GM19240 (cell line): ENCODE results near the gene STX12.
"Not testable (repeated sequence)": the region's sequence is repeated elsewhere in the genome, so short reads cannot be mapped to it uniquely, and the experiment has no call there.

ENCODE experiments used
- DNase-seq: peaks from one replicate; pipeline ENCODE4 v3.0.0; 2011; ENCODE audit warnings: low spot score; ENCODE audit not compliant: insufficient read length

STX12 gene

DNA sequence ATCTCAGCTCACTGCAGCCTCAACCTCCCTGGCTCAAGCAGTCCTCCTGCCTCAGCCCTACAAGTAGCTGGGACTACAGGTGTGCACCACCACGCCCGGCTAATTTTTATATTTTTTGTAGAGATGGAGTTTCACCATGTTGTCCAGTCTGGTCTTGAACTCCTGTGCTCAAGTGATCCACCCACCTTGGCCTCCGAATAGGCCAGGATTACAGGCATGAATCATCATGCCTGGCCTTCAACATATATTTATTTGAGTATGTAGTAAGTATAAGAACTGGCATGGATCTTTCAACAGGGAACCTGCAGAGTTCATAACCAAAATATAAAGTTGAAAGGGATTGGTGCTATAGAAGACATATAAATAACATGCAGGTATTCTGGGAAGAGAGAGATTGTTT is 2.3 kb downstream of the STX12 start:
- not testable (repeated sequence) for DNase-seq

DNA sequence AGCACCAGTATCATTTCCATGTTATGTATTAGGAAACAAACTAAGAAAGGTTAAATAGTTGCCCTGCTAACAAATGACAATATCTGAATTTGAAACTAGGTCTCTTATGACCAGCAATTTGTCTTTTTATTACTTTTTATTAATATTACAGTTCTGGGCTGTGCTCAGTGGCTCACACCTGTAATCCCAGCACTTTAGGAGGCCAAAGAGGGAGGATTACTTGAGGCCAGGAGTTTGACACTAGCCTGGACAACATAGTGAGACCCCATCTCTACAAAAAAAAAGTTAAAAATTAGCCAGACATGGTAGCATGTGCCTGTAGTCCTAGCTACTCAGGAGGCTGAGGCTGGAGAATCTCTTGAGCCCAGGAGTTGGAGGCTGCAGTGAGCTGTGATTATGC is 3.3 kb downstream of the STX12 start:
- not testable (repeated sequence) for DNase-seq

DNA sequence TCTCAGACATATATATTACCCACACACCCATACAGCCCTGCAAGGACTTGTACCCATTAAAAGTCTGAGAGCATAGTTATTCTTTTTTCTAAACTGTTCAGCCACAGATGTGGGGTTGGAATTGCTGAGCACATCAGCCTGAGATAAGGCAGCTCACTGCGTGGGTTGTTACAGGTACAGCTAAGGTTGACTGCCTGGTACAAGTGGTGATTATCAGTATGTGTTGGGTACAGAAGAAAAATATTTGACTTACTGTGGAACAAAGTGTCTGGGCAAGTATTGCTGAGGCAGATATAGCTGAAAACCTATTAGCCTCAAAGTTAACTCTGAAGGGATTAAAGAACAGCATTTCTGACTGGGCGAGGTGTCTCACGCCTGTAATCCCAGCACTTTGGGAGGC is 5.0 kb downstream of the STX12 start:
- DNase-seq: no peak

DNA sequence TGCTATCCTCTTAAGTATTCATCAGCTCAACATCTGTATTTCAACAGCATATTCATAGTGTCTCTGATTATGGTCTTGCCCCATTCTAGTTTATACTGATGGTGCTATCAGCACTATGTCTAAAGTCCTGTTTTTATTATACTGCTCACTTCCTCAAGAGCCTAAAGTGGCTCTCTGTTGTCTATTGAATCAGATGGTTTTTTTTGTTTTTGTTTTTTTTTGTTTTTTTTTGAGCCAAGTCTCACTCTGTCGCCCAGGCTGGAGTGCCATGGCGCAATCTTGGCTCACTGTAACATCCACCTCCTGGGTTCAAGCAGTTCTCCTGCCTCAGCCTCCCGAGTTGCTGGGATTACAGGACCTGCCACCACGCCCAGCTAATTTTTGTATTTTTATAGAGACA is 6.1 kb downstream of the STX12 start:
- DNase-seq: no peak

DNA sequence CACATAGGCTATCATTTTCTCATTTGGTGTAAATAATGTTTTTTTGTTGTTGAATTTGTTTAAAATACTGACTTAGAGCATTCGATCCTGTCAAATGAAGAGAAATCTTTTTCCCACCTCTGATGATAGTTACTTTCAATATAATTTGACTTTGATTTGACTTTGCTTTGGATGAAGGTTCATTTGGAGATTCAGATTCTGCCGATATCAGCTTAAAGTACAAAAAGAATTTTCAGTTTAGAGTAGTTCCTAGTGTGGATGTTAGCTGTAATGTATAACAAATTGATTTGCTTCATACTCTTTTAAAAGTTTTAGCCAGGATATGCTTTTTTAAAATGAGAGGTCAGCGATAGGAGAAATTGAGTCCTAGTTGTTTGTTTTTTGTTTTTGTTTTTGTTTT is 9.9 kb downstream of the STX12 start:
- DNase-seq: no peak

DNA sequence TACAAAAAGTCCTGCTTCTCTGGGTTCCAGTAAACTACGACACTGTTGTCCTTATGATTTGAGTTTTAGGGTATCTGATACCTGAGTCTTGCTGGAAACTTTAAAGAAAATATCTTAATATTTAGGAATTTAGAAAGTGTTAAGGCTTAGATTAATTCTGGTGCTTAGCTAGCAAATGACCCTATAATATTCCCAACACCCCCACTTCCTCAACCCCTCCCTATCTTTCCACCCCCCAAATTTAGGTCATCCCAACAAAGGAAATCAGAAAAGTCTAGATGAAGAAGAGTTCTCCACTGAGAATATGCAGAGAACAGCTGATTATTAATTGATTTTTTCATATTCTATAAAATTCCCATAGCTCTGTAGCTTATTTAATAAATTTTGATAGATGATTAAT is 11.7 kb downstream of the STX12 start:
- no peak for DNase-seq

DNA sequence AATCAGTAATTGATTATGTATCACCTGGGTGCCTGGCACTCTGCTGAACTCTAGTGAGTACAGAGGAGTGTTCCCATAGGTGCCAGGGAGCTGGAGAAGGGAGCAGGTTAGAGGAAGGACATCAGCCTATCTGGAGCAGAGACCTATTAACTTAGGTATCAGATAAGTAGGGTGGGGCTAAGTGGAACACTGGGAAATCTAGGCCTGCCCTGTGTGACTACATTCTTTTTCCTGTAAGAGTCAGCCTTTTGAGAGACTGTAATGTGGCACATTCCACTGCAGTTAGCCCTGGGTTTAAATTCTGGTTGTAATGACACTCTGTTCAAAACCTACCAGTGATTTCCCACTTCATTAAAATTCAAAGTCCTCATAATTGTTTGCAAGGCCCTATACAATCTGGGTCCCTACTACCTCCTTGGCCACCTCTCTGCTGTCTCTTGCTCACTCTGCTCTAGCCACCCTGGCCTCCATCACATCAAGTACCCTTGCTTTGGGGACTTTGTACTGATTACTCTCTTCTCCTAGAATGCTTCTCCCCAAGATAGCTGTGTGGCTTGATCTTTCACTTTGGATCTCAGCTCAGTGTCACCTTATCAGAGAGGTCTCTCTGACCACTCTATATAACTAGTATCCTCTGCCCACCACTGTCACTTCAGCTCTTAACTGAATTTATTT is 12.9 kb downstream of the STX12 start:
- DNase-seq: no peak

DNA sequence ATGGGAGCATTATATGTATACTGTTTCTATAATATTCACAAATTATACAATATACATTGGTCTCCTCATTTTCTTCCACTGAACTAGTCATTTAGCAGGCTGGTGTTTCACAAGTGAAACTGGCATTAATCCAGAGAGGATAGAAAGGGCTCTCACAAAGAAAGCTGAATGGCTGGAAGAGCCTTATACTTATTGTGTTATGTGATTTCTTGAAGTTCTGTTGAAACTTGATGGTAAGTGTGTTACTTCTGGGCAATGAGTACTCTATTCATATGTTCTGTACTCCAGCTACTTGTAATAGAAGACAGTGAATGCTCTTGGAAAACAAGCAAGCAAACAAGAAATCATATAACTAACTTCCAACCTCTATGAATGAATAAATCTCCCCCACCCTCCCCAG is 14.9 kb downstream of the STX12 start:
- no peak for DNase-seq

DNA sequence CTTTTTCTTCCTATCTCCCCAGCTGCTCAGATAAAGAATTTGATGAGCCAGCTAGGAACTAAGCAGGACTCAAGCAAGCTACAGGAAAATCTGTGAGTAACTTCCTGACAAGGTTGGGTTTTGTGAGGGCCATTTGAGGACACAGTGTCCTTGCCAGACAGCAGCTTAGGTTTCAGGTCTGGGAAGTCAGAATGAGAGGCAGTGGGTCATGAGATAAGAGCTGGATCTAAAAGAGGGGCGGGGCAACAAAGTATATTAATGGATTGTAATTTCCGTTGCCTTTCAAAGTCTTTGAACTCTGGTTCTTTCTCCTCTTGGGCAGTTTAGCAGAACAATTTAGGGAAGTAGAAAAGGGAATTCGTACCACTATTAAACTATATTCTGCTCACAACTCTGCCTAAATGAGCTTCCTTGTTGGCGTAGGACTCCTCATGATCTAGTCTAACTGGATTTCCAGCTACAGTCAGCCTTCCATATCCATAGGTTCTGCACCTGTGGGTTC is 16.6 kb downstream of the STX12 start:
- no peak for DNase-seq

DNA sequence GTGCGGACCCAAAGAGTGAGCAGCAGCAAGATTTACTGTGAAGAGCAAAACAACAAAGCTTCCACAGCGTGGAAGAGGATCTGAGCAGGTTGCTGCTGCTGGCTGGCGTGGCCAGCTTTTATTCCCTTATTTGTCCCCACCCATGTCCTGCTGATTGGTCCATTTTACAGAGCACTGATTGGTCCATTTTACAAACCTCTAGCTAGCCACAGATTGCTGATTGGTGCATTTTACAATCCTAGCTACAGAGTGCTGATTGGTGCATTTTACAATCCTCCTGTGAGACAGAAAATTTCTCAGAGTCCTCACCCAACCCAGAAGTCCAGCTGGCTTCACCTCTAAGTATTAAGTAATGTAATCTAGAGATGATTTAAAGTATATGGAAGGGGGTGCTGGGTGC is 17.3 kb downstream of the STX12 start:
- not testable (repeated sequence) for DNase-seq

DNA sequence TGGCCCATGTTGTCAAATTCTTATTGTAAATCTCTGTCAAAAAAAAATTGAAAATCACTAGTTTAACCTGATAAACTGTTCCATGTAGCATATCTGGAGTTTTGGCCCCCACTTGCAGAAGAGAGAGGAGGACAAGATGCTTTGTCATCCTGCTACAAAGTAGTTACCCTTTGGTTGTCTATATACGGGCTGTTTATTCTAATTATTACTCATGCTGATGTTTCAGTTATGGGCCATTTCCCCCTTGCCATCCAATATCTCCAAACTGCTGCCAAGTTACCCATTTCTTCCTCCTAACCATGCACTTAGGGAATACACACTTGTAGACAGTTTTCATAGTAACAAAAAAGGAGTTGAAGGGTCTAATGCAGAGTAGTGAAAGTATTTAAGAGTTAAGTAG is 22.6 kb downstream of the STX12 start:
- DNase-seq: no peak

DNA sequence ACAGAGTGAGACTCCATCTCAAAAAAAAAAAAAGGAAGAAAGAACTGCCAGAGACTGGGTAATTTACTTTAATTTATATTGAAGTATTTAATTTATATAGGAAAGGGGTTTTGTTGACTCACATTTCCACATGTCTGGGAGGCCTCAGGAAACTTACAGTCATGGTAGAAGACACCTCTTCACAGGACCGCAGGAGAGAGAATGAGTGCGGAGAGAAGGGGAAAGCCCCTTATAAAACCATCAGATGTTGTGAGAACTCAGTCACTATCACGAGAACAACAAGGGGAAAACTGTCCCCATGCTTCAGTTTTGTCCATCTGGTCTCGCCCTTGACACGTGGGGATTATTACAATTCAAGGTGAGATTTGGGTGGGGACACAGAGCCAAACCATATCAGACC is 31.8 kb downstream of the STX12 start:
- no peak for DNase-seq

DNA sequence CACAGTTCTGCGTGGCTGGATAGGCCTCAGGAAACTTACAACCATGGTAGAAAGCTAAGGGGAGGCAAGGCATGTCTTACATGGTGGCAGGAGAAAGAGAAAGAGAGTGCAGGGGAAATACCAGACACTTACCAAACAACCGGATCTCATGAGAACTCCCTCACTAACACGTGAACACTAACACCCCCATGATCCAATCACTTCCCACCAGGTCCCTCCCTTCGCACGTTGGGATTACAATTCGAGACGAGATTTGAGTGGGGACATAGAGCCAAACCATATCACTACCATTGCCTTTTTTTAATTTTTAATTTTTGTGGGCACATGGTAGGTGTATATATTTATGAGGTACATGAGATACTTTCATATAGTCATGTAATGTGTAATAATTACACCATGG is 33.7 kb downstream of the STX12 start:
- DNase-seq: no peak

DNA sequence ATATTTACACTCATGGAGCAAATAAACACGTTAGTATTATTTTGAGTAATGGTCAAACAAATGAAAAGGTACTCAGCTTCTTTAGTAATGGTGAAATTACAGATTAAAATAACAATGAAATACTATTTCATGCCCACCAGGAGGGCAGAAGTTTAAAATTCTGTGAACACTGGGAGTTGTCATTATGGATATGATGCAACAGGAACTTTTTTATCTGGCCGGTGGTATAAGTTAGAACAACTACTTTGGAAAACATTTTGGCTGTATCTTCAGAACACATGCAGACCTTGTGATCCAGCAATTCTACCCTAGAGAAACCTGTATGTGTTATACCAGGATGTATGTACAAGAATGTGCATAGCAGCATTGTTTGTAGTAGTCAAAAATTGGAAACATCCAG is 34.4 kb downstream of the STX12 start:
- no peak for DNase-seq

DNA sequence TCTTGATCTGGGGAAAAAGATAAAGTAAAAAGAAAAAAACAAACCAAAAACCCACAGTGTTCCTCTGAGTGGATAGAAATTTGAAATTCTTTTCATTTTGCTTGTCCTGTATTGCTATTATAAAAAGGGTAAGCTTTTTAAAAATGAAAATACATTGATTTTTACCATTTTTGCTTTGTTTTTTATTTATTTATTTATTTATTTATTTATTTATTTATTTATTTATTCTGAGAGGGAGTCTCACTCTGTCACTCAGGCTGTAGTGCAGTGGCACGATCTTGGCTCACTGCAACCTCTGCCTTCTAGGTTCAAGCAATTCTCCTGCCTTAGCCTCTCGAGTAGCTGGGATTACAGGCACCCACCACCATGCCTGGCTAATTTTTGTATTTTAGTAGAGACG is 35.1 kb downstream of the STX12 start:
- DNase-seq: not testable (repeated sequence)

DNA sequence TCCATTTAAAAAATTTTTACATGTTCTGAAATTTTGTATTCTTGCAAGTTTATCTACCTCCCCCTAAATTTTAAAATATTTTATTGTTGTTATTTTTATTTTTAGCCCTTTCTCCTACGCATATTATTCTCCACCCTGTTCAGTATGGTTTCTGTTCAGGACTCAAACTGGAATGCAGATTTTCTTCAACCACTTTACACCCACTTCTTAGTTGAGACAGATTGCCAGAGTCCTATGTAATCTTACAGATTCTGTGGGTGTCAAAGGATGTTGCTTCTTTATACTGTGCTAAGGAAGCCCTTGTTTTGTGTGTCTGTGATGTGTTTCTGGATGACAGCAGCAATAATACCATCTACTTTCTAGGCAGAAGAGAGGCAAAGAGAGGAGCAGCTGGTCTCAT is 36.9 kb downstream of the STX12 start:
- no peak for DNase-seq

DNA sequence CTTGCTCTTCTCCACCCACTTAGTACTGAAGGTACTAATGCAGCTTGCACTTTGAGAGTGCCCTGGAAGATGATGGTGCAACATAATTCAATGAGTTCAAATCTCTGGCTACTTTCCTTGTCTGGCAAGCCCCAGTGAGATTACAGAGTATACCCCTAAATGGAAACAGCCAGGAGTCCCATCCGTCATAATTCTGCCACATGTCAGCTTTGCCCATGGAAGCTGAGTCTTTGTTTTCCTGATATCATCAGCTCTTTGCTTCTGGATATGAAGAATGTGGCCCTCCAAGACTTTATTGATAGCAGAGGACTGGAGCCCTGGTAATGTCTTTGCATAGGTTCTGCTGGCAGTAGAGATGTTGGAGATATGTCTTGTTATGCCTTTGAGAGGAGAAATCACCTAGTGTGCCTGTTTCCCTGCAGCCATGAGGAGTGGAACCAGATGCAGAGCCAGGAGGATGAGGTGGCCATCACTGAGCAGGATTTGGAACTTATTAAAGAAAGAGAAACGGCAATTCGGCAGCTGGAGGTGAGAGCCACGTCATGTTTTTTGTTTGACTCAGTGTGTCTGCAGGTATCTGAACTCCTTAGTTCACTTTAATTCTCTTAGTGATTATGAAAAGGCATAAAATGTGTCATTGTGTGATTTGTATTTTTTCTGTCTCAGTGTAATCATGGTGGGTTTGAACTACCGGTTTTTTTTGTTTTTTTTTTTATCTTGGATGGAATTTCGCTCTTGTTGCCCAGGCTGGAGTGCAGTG is 38.9 kb downstream of the STX12 start:
- DNase-seq: no peak

DNA sequence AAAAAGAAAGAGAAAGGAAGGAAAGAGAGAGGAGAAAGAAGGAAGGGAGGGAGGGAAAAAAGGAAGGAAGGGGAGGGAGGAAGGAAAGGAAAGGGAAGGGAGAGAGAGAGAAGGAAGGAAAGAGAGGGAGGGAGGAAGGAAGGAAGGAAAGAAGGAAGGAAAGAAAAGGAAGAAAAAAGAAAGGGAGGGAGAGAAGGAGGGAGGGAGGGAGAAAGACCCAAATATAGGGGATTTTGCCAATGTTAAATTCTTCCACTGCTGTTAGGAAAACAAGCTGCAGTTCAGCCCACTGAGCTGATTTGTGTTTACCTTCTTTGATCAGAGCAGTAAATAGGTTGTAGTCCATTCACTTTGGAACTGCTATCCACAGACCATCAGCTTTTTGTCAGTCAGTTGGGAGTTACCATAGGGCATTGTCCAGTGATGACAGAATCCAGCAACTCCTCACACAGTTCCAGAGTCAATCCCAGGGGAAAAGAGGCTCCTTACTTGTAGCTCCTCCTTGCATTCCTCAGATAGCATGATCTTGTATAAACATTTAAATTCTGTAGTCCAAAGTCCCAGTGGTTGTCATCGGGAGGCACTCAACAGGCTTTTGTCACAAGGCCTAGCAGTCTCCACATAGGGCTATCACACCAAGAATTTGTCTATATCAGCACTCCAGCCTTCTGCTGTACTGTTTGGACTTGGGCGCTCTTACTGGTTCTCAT is 44.1 kb downstream of the STX12 start:
- DNase-seq: no peak

DNA sequence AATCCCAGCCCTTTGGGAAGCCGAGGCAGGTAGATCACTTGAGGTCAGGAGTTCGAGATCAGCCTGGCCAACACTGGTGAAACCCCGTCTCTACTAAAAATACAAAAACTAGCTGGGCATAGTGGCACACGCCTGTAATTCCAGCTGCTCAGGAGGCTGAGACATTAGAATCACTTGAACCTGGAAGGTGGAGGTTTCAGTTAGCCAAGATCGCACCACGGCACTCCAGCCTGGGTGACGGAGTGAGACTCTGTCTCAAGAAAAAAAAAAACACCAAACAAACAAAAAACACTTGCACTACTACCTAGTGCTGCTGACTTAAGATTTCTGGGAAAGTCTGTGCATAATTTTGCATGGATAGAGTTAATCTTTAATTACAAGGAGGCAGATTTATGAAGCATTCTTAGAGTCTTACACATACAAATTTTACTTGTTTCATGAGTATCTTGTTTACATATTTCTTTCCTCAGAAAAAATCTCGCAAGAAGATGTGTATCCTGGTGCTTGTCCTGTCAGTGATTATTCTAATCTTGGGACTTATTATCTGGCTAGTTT is 48.8 kb downstream of the STX12 start:
- no peak for DNase-seq

DNA sequence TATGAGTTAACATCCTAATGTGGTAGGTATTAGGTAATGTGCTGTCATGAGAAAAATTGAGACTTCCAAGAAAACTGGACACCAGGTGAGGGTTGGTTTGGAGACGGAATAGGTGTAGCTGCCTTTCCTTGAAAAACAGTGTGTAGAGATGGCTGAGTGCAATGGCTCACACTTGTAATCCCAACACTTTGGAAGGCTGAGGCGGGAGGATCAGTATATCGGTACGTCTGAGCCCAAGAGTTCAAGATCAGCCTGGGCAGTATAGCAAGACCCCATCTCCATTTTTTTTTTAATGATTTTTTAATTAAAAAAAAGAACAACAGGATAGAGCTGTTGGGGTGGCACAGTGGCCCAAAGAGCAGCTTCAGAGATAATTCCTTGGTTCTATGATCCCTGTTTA is 50.8 kb downstream of the STX12 start:
- no peak for DNase-seq

DNA sequence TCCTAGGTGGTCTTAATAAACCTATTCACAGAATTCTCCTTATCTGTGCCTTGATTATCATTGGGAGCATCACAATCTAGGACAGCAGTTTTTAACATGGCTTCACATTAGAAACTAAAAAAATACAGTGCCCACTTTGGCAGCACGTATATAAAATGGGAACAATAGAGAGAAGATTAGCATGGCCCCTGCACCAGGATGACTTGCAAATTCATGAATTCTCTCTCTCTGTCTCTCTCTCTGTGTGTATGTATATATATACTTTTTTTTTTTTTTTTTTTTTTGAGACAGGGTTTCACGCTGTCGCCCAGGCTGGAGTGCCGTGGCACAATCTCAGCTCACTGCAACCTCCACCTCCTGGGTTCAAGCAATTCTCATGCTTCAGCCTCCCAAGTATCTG is 51.4 kb downstream of the STX12 start:
- no peak for DNase-seq

DNA sequence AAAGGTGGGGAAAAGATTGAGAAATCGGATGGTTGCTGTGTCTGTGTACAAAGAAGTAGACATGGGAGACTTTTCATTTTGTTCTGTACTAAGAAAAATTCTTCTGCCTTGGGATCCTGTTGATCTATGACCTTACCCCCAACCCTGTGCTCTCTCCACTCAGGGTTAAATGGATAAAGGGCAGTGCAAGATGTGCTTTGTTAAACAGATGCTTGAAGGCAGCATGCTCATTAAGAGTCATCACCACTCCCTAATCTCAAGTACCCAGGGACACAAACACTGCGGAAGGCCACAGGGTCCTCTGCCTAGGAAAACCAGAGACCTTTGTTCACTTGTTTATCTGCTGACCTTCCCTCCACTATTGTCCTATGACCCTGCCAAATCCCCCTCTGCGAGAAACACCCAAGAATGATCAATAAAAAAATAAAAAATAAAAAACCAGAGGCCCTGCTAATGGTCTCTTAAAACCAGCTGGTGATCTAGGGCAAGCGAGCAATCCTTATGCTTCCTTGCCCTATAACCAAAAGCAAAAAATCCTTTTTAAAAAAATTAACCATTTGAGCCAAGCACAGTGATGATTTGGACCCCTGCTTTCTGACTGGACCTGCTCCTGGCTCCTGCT is 56.4 kb downstream of the STX12 start:
- DNase-seq: not testable (repeated sequence)
